Measurements from ENCODE around the gene USP15.
"Not testable (repeated sequence)": the region's sequence is repeated elsewhere in the genome, so short reads cannot be mapped to it uniquely, and the experiment has no call there.

Gene USP15

GRCh38 chr12:62438098-62438692, 178.0 kb downstream of the USP15 start:
- FAIRE-seq (peak; percentile 71), DNase-seq (ENCODE audit: insufficient read length, low spot score) (no peak)
- TF ChIP-seq CTCF (IDR thresholded peaks at IDR 0.05; ENCODE audit: insufficient read depth, missing control alignments): peak; percentile 62

GRCh38 chr12:62446754-62447452, 186.7 kb downstream of the USP15 start:
- DNase-seq (ENCODE audit: insufficient read length, low spot score): no peak
- FAIRE-seq: no peak
- TF ChIP-seq CTCF (IDR thresholded peaks at IDR 0.05; ENCODE audit: insufficient read depth, missing control alignments): no peak

- DNase-seq (ENCODE audit: insufficient read length, low spot score) (no peak), FAIRE-seq (no peak)
- no peak for TF ChIP-seq CTCF (IDR thresholded peaks at IDR 0.05; ENCODE audit: insufficient read depth, missing control alignments)
Measured at GRCh38 chr12:62448436-62448835, 188.2 kb downstream of the USP15 start.

- not testable (repeated sequence) for FAIRE-seq; DNase-seq (ENCODE audit: insufficient read length, low spot score)
Measured at GRCh38 chr12:62455429-62455828, 195.2 kb downstream of the USP15 start.

- DNase-seq (ENCODE audit: insufficient read length, low spot score) (no peak), FAIRE-seq (no peak)
- TF ChIP-seq CTCF (IDR thresholded peaks at IDR 0.05; ENCODE audit: insufficient read depth, missing control alignments): no peak
Measured at GRCh38 chr12:62458626-62459025, 198.4 kb downstream of the USP15 start.

- no peak for DNase-seq (ENCODE audit: insufficient read length, low spot score)
- FAIRE-seq: no peak
- no peak for TF ChIP-seq CTCF (IDR thresholded peaks at IDR 0.05; ENCODE audit: insufficient read depth, missing control alignments)
Measured at GRCh38 chr12:62459976-62460375, 199.8 kb downstream of the USP15 start.

GRCh38 chr12:62461171-62461837, 201.1 kb downstream of the USP15 start:
- FAIRE-seq; DNase-seq (ENCODE audit: insufficient read length, low spot score): not testable (repeated sequence)

- not testable (repeated sequence) for DNase-seq (ENCODE audit: insufficient read length, low spot score); FAIRE-seq
Measured at GRCh38 chr12:62463252-62463651, 203.0 kb downstream of the USP15 start.

Data from D721Med (cell line).